ENCODE measurements around the gene MDC1. TPM values are rescaled to one million over a fixed set of nuclear protein-coding genes. Genes with fewer than 3 reads are reported as not detected.

The MDC1 gene
- polyA plus RNA-seq, 1 of the 3 experiments (the other 2 are of a cell fraction), result 10.4 TPM

DNA sequence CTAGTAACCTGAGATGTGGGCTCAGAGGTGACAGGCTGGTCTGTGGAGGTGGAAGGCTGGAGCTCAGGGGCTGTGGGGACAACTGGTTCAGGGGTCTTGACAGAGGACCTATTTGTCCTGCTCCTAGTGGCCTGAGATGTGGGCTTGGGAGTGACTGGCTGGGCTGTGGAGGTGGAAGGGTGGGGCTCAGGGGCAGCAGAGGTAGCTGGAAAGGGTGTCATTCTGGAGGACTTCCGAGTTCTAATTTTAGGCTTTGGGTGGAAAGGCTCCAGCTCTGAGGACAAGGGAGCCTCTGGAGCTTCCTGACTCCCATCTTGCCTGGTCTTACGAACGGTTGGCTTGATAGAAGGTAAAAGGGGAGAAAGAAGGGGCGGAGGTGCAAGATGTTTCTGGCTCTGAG, 11.5 kb downstream of the MDC1 start:
- Histone ChIP-seq H3K79me2 (ENCODE audit: insufficient read depth) (no peaks in the 10 kb centered on the region), H3K9ac (no peak overlapping the region), H2AFZ (ENCODE audit: low read depth) (no peak overlapping the region), H3K27me3 (ENCODE audit: insufficient read depth) (no peaks in the 10 kb centered on the region), H3K36me3 (replicated peaks in 1 of 2; ENCODE audit: control insufficient read depth in 1 of 2, insufficient read depth in 2 of 2, low read length in 1 of 2) (peaks cover 9 to 17% of the 10 kb centered on the region in 2 experiments), H3K4me3 (ENCODE audit: low read depth in 2 of 2, low read length in 1 of 2) (no peak overlapping the region), H3K27ac (ENCODE audit: low read depth in 2 of 2, low read length in 1 of 2) (no peak overlapping the region), H4K20me1 (ENCODE audit: insufficient read depth) (no peaks in the 10 kb centered on the region), H3K9me3 (no peaks in the 10 kb centered on the region), H3F3A (replicated peaks; ENCODE audit: insufficient read depth) (peaks cover 14% of the 10 kb centered on the region), H3K4me2 (no peak overlapping the region), H3K9me2 (no peaks in the 10 kb centered on the region), H3K4me1 (ENCODE audit: control insufficient read depth in 1 of 2, insufficient read depth in 2 of 2, low read depth in 1 of 2, low read length in 1 of 2) (no peaks in the 10 kb centered on the region)
- POLR2A ChIA-PET, result interaction anchor here (0.7 kb wide), 1 partner anchor 20 kb away, joined by 4 read pairs; no protein-coding TSS in a partner anchor
- 99% methylated on average over 4 of the region's 4 CpGs for WGBS (ENCODE audit: low lambda C conversion rate)
- TF ChIP-seq FOXJ3 (CRISPR knock-in tag; IDR thresholded peaks at IDR 0.05) (no peak), RXRA (IDR thresholded peaks at IDR 0.05; ENCODE audit: borderline replicate concordance, low read depth) (no peak), CTCF (IDR thresholded peaks at IDR 0.05) (no peak), SIN3A (IDR thresholded peaks at IDR 0.05; ENCODE audit: borderline replicate concordance, low read depth, low read length) (no peak), IRF3 (IDR thresholded peaks at IDR 0.05; ENCODE audit: low read depth, low read length) (no peak)
- TF ChIP-seq, protein P1, sequence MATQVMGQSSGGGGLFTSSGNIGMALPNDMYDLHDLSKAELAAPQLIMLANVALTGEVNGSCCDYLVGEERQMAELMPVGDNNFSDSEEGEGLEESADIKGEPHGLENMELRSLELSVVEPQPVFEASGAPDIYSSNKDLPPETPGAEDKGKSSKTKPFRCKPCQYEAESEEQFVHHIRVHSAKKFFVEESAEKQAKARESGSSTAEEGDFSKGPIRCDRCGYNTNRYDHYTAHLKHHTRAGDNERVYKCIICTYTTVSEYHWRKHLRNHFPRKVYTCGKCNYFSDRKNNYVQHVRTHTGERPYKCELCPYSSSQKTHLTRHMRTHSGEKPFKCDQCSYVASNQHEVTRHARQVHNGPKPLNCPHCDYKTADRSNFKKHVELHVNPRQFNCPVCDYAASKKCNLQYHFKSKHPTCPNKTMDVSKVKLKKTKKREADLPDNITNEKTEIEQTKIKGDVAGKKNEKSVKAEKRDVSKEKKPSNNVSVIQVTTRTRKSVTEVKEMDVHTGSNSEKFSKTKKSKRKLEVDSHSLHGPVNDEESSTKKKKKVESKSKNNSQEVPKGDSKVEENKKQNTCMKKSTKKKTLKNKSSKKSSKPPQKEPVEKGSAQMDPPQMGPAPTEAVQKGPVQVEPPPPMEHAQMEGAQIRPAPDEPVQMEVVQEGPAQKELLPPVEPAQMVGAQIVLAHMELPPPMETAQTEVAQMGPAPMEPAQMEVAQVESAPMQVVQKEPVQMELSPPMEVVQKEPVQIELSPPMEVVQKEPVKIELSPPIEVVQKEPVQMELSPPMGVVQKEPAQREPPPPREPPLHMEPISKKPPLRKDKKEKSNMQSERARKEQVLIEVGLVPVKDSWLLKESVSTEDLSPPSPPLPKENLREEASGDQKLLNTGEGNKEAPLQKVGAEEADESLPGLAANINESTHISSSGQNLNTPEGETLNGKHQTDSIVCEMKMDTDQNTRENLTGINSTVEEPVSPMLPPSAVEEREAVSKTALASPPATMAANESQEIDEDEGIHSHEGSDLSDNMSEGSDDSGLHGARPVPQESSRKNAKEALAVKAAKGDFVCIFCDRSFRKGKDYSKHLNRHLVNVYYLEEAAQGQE (IDR thresholded peaks at IDR 0.05; ENCODE audit: low read depth, low read length), result no peak
- CTCF ChIA-PET, result interaction anchor here (1.3 to 42.4 kb wide), 2 partner anchors 16 to 20 kb away, joined by 4 to 838 read pairs; partner anchors contain the start of genes DHX16, NRM and PPP1R18
- no peak for DNase-seq

- no peaks in the 10 kb centered on the region for H3K9me3 ChIP-seq
- ChIA-PET POLR2A (interaction anchor here (1.8 kb wide), 1 partner anchor 14 kb away, joined by 5 read pairs; the partner anchor contains the start of gene MDC1), CTCF (interaction anchor here (0.8 to 42.4 kb wide), 5 partner anchors 12 to 27 kb away, joined by 3 to 838 read pairs (median 4); partner anchors contain the start of genes DHX16, NRM, PPP1R18 and TUBB)
- no peak overlapping the region for H3K4me2 ChIP-seq
- peaks cover 14% of the 10 kb centered on the region for H3F3A ChIP-seq (replicated peaks; ENCODE audit: insufficient read depth)
- H2AFZ ChIP-seq (ENCODE audit: low read depth), result no peak overlapping the region
- H3K79me2 ChIP-seq (ENCODE audit: insufficient read depth), result no peaks in the 10 kb centered on the region
- no peak overlapping the region for H3K4me3 ChIP-seq (ENCODE audit: low read depth in 2 of 2, low read length in 1 of 2)
- H3K36me3 ChIP-seq (replicated peaks in 1 of 2; ENCODE audit: control insufficient read depth in 1 of 2, insufficient read depth in 2 of 2, low read length in 1 of 2), result peaks cover 9 to 20% of the 10 kb centered on the region in 2 experiments
- no peaks in the 10 kb centered on the region for H3K4me1 ChIP-seq (ENCODE audit: control insufficient read depth in 1 of 2, insufficient read depth in 2 of 2, low read depth in 1 of 2, low read length in 1 of 2)
- H3K27ac ChIP-seq (ENCODE audit: low read depth in 2 of 2, low read length in 1 of 2), result no peak overlapping the region
- H3K27me3 ChIP-seq (ENCODE audit: insufficient read depth), result no peaks in the 10 kb centered on the region
- H3K9me2 ChIP-seq, result no peaks in the 10 kb centered on the region
- H4K20me1 ChIP-seq (ENCODE audit: insufficient read depth), result no peaks in the 10 kb centered on the region
- WGBS (ENCODE audit: low lambda C conversion rate), result 90% methylated on average over 4 of the region's 4 CpGs
- TF ChIP-seq TCF12 (IDR thresholded peaks at IDR 0.05) (no peak), FOXM1 (IDR thresholded peaks at IDR 0.05; ENCODE audit: low read depth) (no peak), EP300 (IDR thresholded peaks at IDR 0.05; ENCODE audit: borderline replicate concordance in 1 of 2, low read depth in 1 of 2, low read length in 1 of 2) (no peak), RAD21 (IDR thresholded peaks at IDR 0.05; ENCODE audit: low read length) (no peak), SMC3 (IDR thresholded peaks at IDR 0.05; ENCODE audit: low read depth, low read length) (no peak), CTCF (IDR thresholded peaks at IDR 0.05) (no peak), TEAD4 (IDR thresholded peaks at IDR 0.05; ENCODE audit: borderline replicate concordance, insufficient read depth) (no peak), FOSL2 (IDR thresholded peaks at IDR 0.05; ENCODE audit: borderline replicate concordance, low read depth) (no peak), YY1 (IDR thresholded peaks at IDR 0.05; ENCODE audit: low read depth) (no peak), CHD2 (IDR thresholded peaks at IDR 0.05; ENCODE audit: low read length, partially characterized antibody) (no peak), NFIC (IDR thresholded peaks at IDR 0.05; ENCODE audit: borderline replicate concordance) (no peak), FOXJ3 (CRISPR knock-in tag; IDR thresholded peaks at IDR 0.05) (no peak), JUND (IDR thresholded peaks at IDR 0.05) (no peak)
- TF ChIP-seq, protein P2, sequence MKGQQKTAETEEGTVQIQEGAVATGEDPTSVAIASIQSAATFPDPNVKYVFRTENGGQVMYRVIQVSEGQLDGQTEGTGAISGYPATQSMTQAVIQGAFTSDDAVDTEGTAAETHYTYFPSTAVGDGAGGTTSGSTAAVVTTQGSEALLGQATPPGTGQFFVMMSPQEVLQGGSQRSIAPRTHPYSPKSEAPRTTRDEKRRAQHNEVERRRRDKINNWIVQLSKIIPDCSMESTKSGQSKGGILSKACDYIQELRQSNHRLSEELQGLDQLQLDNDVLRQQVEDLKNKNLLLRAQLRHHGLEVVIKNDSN (IDR thresholded peaks at IDR 0.05; ENCODE audit: borderline replicate concordance, low read depth), result no peak
- H3K9ac ChIP-seq, result no peak overlapping the region
- no peak for DNase-seq
Measured at GRCh38 chr6:30703821-30704220, 13.3 kb downstream of the MDC1 start.

Data from SK-N-SH (cell line).